Femur (tissue), 1 donor: Measurements from ENCODE around the gene TRIM33.
"Not testable (repeated sequence)": the region's sequence is repeated elsewhere in the genome, so short reads cannot be mapped to it uniquely, and the experiment has no call there.

ENCODE experiments used
- DNase-seq: peaks from one replicate; pipeline ENCODE4 v3.0.0-alpha.2; 2017

TRIM33 gene

GRCh38 chr1:114390361-114390760 is 120.6 kb downstream of the TRIM33 start:
- no peak for DNase-seq

- no peak for DNase-seq
Measured at GRCh38 chr1:114388432-114389003, 122.5 kb downstream of the TRIM33 start.

- DNase-seq, result not testable (repeated sequence)
Measured at GRCh38 chr1:114387585-114387984, 123.4 kb downstream of the TRIM33 start.

- no peak for DNase-seq
Measured at GRCh38 chr1:114387010-114387360, 124.0 kb downstream of the TRIM33 start.

- no peak for DNase-seq
Measured at GRCh38 chr1:114386129-114387009, 124.6 kb downstream of the TRIM33 start.

GRCh38 chr1:114384922-114385321 is 126.1 kb downstream of the TRIM33 start:
- no peak for DNase-seq

GRCh38 chr1:114379987-114380386 is 131.0 kb downstream of the TRIM33 start:
- DNase-seq, result no peak

GRCh38 chr1:114379358-114379757 is 131.6 kb downstream of the TRIM33 start:
- no peak for DNase-seq

GRCh38 chr1:114377356-114377755 is 133.6 kb downstream of the TRIM33 start:
- DNase-seq, result no peak

- DNase-seq, result no peak
Measured at GRCh38 chr1:114369930-114370329, 141.1 kb downstream of the TRIM33 start.

GRCh38 chr1:114369266-114369919 is 141.6 kb downstream of the TRIM33 start:
- DNase-seq, result not testable (repeated sequence)

- DNase-seq, result no peak
Measured at GRCh38 chr1:114368560-114369255, 142.3 kb downstream of the TRIM33 start.

- no peak for DNase-seq
Measured at GRCh38 chr1:114367810-114368209, 143.2 kb downstream of the TRIM33 start.

GRCh38 chr1:114363230-114363629 is 147.8 kb downstream of the TRIM33 start:
- DNase-seq, result not testable (repeated sequence)

GRCh38 chr1:114359791-114360190 is 151.2 kb downstream of the TRIM33 start:
- DNase-seq, result no peak

- DNase-seq, result no peak
Measured at GRCh38 chr1:114355240-114355639, 155.8 kb downstream of the TRIM33 start.

- DNase-seq, result peak; percentile 84
Measured at GRCh38 chr1:114353262-114353661, 157.7 kb downstream of the TRIM33 start.

GRCh38 chr1:114352797-114353196 is 158.2 kb downstream of the TRIM33 start:
- DNase-seq, result peak; percentile 27

GRCh38 chr1:114350731-114351445 is 160.1 kb downstream of the TRIM33 start:
- DNase-seq, result no peak

GRCh38 chr1:114349891-114350605 is 161.0 kb downstream of the TRIM33 start:
- no peak for DNase-seq

GRCh38 chr1:114347431-114348209 is 163.4 kb downstream of the TRIM33 start:
- no peak for DNase-seq
